ENCODE results near the gene KCTD16.

KCTD16 gene

GRCh38 chr5:144144956-144145751 lies 25.5 kb upstream of the KCTD16 start:
- TF ChIP-seq ZNF565 (CRISPR knock-in tag; conservative IDR thresholded peaks at IDR 0.05; ENCODE audit: low read depth) (no peak), ZNF70 (CRISPR knock-in tag; IDR thresholded peaks at IDR 0.05) (no peak), PPARA (CRISPR knock-in tag; IDR thresholded peaks at IDR 0.05; ENCODE audit: borderline replicate concordance) (no peak), TOX (CRISPR knock-in tag; IDR thresholded peaks at IDR 0.05; ENCODE audit: borderline replicate concordance) (no peak), BACH2 (CRISPR knock-in tag; IDR thresholded peaks at IDR 0.05; ENCODE audit: borderline replicate concordance) (no peak)
- TF ChIP-seq, protein P1, sequence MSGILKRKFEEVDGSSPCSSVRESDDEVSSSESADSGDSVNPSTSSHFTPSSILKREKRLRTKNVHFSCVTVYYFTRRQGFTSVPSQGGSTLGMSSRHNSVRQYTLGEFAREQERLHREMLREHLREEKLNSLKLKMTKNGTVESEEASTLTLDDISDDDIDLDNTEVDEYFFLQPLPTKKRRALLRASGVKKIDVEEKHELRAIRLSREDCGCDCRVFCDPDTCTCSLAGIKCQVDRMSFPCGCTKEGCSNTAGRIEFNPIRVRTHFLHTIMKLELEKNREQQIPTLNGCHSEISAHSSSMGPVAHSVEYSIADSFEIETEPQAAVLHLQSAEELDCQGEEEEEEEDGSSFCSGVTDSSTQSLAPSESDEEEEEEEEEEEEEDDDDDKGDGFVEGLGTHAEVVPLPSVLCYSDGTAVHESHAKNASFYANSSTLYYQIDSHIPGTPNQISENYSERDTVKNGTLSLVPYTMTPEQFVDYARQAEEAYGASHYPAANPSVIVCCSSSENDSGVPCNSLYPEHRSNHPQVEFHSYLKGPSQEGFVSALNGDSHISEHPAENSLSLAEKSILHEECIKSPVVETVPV (CRISPR knock-in tag; IDR thresholded peaks at IDR 0.05), result no peak
- TF ChIP-seq, protein P2, sequence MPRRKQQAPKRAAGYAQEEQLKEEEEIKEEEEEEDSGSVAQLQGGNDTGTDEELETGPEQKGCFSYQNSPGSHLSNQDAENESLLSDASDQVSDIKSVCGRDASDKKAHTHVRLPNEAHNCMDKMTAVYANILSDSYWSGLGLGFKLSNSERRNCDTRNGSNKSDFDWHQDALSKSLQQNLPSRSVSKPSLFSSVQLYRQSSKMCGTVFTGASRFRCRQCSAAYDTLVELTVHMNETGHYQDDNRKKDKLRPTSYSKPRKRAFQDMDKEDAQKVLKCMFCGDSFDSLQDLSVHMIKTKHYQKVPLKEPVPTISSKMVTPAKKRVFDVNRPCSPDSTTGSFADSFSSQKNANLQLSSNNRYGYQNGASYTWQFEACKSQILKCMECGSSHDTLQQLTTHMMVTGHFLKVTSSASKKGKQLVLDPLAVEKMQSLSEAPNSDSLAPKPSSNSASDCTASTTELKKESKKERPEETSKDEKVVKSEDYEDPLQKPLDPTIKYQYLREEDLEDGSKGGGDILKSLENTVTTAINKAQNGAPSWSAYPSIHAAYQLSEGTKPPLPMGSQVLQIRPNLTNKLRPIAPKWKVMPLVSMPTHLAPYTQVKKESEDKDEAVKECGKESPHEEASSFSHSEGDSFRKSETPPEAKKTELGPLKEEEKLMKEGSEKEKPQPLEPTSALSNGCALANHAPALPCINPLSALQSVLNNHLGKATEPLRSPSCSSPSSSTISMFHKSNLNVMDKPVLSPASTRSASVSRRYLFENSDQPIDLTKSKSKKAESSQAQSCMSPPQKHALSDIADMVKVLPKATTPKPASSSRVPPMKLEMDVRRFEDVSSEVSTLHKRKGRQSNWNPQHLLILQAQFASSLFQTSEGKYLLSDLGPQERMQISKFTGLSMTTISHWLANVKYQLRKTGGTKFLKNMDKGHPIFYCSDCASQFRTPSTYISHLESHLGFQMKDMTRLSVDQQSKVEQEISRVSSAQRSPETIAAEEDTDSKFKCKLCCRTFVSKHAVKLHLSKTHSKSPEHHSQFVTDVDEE (CRISPR knock-in tag; IDR thresholded peaks at IDR 0.05), result no peak
- ATAC-seq, result no peak

GRCh38 chr5:144151026-144151425 lies 19.6 kb upstream of the KCTD16 start:
- ATAC-seq, result peak; percentile 49; the same call in 2 of the 3 replicates
- no peak for TF ChIP-seq ARNTL (CRISPR knock-in tag; IDR thresholded peaks at IDR 0.05; ENCODE audit: borderline replicate concordance, low read depth)

DNA sequence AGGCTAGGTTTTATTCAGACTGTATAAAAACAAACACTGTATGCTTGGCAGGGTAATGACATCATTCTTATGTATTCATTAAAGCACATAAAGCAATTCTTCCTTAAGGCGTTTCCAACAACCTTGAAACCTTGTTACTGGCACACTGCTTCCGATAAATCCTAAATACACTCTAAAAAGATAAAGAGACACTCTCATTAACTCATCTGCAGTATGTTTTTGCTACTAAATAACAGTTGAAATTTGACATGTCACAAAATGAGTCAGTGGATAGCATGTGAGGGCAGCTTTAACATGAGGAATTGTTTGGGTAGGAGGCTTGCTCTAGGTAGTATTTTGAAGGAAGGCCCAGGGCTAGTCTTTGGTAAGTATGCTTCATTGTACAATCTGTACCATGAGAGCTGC lies 13.9 kb upstream of the KCTD16 start:
- TF ChIP-seq CSDC2 (CRISPR knock-in tag; IDR thresholded peaks at IDR 0.05) (no peak), OSR1 (CRISPR knock-in tag; IDR thresholded peaks at IDR 0.05) (no peak), GLIS3 (CRISPR knock-in tag; IDR thresholded peaks at IDR 0.05) (no peak), ARNTL (CRISPR knock-in tag; IDR thresholded peaks at IDR 0.05; ENCODE audit: borderline replicate concordance, low read depth) (no peak), ZNF8 (CRISPR knock-in tag; IDR thresholded peaks at IDR 0.05) (no peak), ISL1 (CRISPR knock-in tag; IDR thresholded peaks at IDR 0.05) (no peak), TOX (CRISPR knock-in tag; IDR thresholded peaks at IDR 0.05; ENCODE audit: borderline replicate concordance) (no peak), ZNF70 (CRISPR knock-in tag; IDR thresholded peaks at IDR 0.05) (no peak), ZNF565 (CRISPR knock-in tag; conservative IDR thresholded peaks at IDR 0.05; ENCODE audit: low read depth) (no peak), POU6F1 (CRISPR knock-in tag; IDR thresholded peaks at IDR 0.05; ENCODE audit: borderline replicate concordance, low read depth) (no peak), ZC3H10 (CRISPR knock-in tag; IDR thresholded peaks at IDR 0.05) (no peak), ZFP30 (CRISPR knock-in tag; IDR thresholded peaks at IDR 0.05) (no peak)
- TF ChIP-seq, protein P1 (CRISPR knock-in tag; IDR thresholded peaks at IDR 0.05), result no peak
- ATAC-seq, result no peak; the same call in 2 of the 3 replicates

GRCh38 chr5:144162686-144163085 lies 8.0 kb upstream of the KCTD16 start:
- no peak for ATAC-seq
- TF ChIP-seq CSDC2 (CRISPR knock-in tag; IDR thresholded peaks at IDR 0.05), result no peak
- TF ChIP-seq GLIS3 (CRISPR knock-in tag; IDR thresholded peaks at IDR 0.05), result no peak
- no peak for TF ChIP-seq TCF4 (CRISPR knock-in tag; IDR thresholded peaks at IDR 0.05; ENCODE audit: borderline replicate concordance)
- no peak for TF ChIP-seq ZC3H10 (CRISPR knock-in tag; IDR thresholded peaks at IDR 0.05)
- no peak for TF ChIP-seq ZNF70 (CRISPR knock-in tag; IDR thresholded peaks at IDR 0.05)
- TF ChIP-seq, protein P3, sequence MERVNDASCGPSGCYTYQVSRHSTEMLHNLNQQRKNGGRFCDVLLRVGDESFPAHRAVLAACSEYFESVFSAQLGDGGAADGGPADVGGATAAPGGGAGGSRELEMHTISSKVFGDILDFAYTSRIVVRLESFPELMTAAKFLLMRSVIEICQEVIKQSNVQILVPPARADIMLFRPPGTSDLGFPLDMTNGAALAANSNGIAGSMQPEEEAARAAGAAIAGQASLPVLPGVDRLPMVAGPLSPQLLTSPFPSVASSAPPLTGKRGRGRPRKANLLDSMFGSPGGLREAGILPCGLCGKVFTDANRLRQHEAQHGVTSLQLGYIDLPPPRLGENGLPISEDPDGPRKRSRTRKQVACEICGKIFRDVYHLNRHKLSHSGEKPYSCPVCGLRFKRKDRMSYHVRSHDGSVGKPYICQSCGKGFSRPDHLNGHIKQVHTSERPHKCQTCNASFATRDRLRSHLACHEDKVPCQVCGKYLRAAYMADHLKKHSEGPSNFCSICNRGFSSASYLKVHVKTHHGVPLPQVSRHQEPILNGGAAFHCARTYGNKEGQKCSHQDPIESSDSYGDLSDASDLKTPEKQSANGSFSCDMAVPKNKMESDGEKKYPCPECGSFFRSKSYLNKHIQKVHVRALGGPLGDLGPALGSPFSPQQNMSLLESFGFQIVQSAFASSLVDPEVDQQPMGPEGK (CRISPR knock-in tag; IDR thresholded peaks at IDR 0.05; ENCODE audit: borderline replicate concordance), result no peak
- no peak for TF ChIP-seq TOX (CRISPR knock-in tag; IDR thresholded peaks at IDR 0.05; ENCODE audit: borderline replicate concordance)
- no peak for TF ChIP-seq ZFP3 (CRISPR knock-in tag; IDR thresholded peaks at IDR 0.05)
- TF ChIP-seq OSR1 (CRISPR knock-in tag; IDR thresholded peaks at IDR 0.05), result no peak
- no peak for TF ChIP-seq BACH2 (CRISPR knock-in tag; IDR thresholded peaks at IDR 0.05; ENCODE audit: borderline replicate concordance)
- TF ChIP-seq ISL1 (CRISPR knock-in tag; IDR thresholded peaks at IDR 0.05), result no peak
- TF ChIP-seq SNAI2 (CRISPR knock-in tag; IDR thresholded peaks at IDR 0.05), result no peak
- TF ChIP-seq RARB (CRISPR knock-in tag; IDR thresholded peaks at IDR 0.05), result no peak
- TF ChIP-seq ZNF565 (CRISPR knock-in tag; conservative IDR thresholded peaks at IDR 0.05; ENCODE audit: low read depth), result no peak
- TF ChIP-seq ARNTL (CRISPR knock-in tag; IDR thresholded peaks at IDR 0.05; ENCODE audit: borderline replicate concordance, low read depth), result no peak
- TF ChIP-seq, protein P2 (CRISPR knock-in tag; IDR thresholded peaks at IDR 0.05), result no peak
